ENCODE data around the gene TMPRSS4. TPM values are rescaled to one million over a fixed set of nuclear protein-coding genes. Genes with fewer than 3 reads are reported as not detected.
"Not testable (repeated sequence)": the region's sequence is repeated elsewhere in the genome, so short reads cannot be mapped to it uniquely, and the experiment has no call there.

Gene TMPRSS4
- total RNA-seq, 2 donors from 2014 or later = 309 to 344 TPM

- no peak overlapping the region for H3K4me3 ChIP-seq
- H3K4me1 ChIP-seq = no peaks in the 10 kb centered on the region
- intact Hi-C loops (cut with DNase I) = no loop called here
- H3K36me3 ChIP-seq = no peaks in the 10 kb centered on the region
- H3K27ac ChIP-seq = no peak overlapping the region
- no peak for DNase-seq
- H3K9ac ChIP-seq (ENCODE audit: low read depth in 2 of 2, low read length in 2 of 2) = no peak overlapping the region
- no peak for TF ChIP-seq CTCF (IDR thresholded peaks at IDR 0.05)
- no peaks in the 10 kb centered on the region for H3K9me3 ChIP-seq
- no peaks in the 10 kb centered on the region for H3K27me3 ChIP-seq
Observed at GRCh38 chr11:118060869-118061268, 16.0 kb upstream of the TMPRSS4 start.

GRCh38 chr11:118061586-118062125 lies 15.2 kb upstream of the TMPRSS4 start:
- Histone ChIP-seq H3K27ac (no peak overlapping the region), H3K4me1 (no peaks in the 10 kb centered on the region), H3K9ac (ENCODE audit: low read depth in 2 of 2, low read length in 2 of 2) (no peak overlapping the region), H3K9me3 (no peaks in the 10 kb centered on the region), H3K27me3 (no peaks in the 10 kb centered on the region), H3K36me3 (no peaks in the 10 kb centered on the region), H3K4me3 (no peak overlapping the region)
- intact Hi-C loops (cut with DNase I) = no loop called here
- no peak for TF ChIP-seq CTCF (IDR thresholded peaks at IDR 0.05)
- no peak for DNase-seq

GRCh38 chr11:118062181-118062580 lies 14.7 kb upstream of the TMPRSS4 start:
- intact Hi-C loops (cut with DNase I); H3K9ac ChIP-seq (ENCODE audit: low read depth in 2 of 2, low read length in 2 of 2); H3K4me3 ChIP-seq; H3K4me1 ChIP-seq; H3K9me3 ChIP-seq; H3K36me3 ChIP-seq; H3K27ac ChIP-seq; H3K27me3 ChIP-seq; DNase-seq: not testable (repeated sequence)

GRCh38 chr11:118062631-118063030 lies 14.2 kb upstream of the TMPRSS4 start:
- H3K9ac ChIP-seq (ENCODE audit: low read depth in 2 of 2, low read length in 2 of 2); intact Hi-C loops (cut with DNase I); H3K27ac ChIP-seq; DNase-seq; H3K27me3 ChIP-seq; H3K36me3 ChIP-seq; H3K4me1 ChIP-seq; H3K9me3 ChIP-seq; H3K4me3 ChIP-seq: not testable (repeated sequence)

- no peaks in the 10 kb centered on the region for H3K36me3 ChIP-seq
- H3K9ac ChIP-seq (ENCODE audit: low read depth in 2 of 2, low read length in 2 of 2) = peak overlapping the region in 1 of 2 donors; percentile 35
- no peak for TF ChIP-seq CTCF (IDR thresholded peaks at IDR 0.05)
- H3K27me3 ChIP-seq = no peaks in the 10 kb centered on the region
- no peaks in the 10 kb centered on the region for H3K4me1 ChIP-seq
- no peaks in the 10 kb centered on the region for H3K9me3 ChIP-seq
- intact Hi-C loops (cut with DNase I) = no loop called here
- H3K4me3 ChIP-seq = no peak overlapping the region
- no peak overlapping the region for H3K27ac ChIP-seq
- no peak for DNase-seq
Observed at GRCh38 chr11:118064956-118065355, 11.9 kb upstream of the TMPRSS4 start.

GRCh38 chr11:118065384-118065783 lies 11.5 kb upstream of the TMPRSS4 start:
- Histone ChIP-seq H3K36me3 (no peaks in the 10 kb centered on the region), H3K27me3 (no peaks in the 10 kb centered on the region), H3K9me3 (no peaks in the 10 kb centered on the region), H3K4me3 (no peak overlapping the region), H3K4me1 (no peaks in the 10 kb centered on the region), H3K27ac (no peak overlapping the region), H3K9ac (ENCODE audit: low read depth in 2 of 2, low read length in 2 of 2) (no peak overlapping the region)
- intact Hi-C loops (cut with DNase I) = no loop called here
- no peak for DNase-seq
- TF ChIP-seq CTCF (IDR thresholded peaks at IDR 0.05) = no peak

All from colonic mucosa (tissue), 4 donors.